ENCODE measurements around the gene PRR11.

Gene PRR11

GRCh38 chr17:59155439-59156177, at the start of gene PRR11:
Gene PRR11 (plus strand): TSS chr17:59155746. CDS start chr17:59169753, 14,007 bp downstream.
- Histone ChIP-seq H3K9me3 (ENCODE audit: insufficient read depth, low read depth, low read length) (no peaks in the 10 kb centered on the region), H3K9ac (ENCODE audit: low read depth, low read length) (peak within 1 kb of the TSS; percentile 99), H3K4me1 (ENCODE audit: insufficient read depth, low read length) (peaks cover 29% of the 10 kb centered on the region), H3K4me3 (ENCODE audit: low read length) (peak within 1 kb of the TSS; percentile 95), H3K27ac (ENCODE audit: low read length) (peak within 1 kb of the TSS; percentile 85), H3K36me3 (ENCODE audit: insufficient read depth, low read depth, low read length) (peaks cover 5% of the 10 kb centered on the region; the same call in 1 of the 2 replicates), H3K27me3 (ENCODE audit: insufficient read depth, low read length) (no peaks in the 10 kb centered on the region)

- Histone ChIP-seq H3K4me1 (ENCODE audit: insufficient read depth, low read length) (no peaks in the 10 kb centered on the region), H3K27ac (ENCODE audit: low read length) (no peak overlapping the region), H3K4me3 (ENCODE audit: low read length) (peak overlapping the region; percentile 98), H3K36me3 (ENCODE audit: insufficient read depth, low read depth, low read length) (peaks cover 32% of the 10 kb centered on the region), H3K9ac (ENCODE audit: low read depth, low read length) (peak overlapping the region; percentile 90), H3K9me3 (ENCODE audit: insufficient read depth, low read depth, low read length) (no peaks in the 10 kb centered on the region), H3K27me3 (ENCODE audit: insufficient read depth, low read length) (no peaks in the 10 kb centered on the region)
These were observed 49.6 kb upstream of the PRR11 start for GRCh38 chr17:59105852-59106462.

GRCh38 chr17:59106463-59107305, 48.9 kb upstream of the PRR11 start, which contains the start of gene TRIM37:
Gene TRIM37 (minus strand): TSS chr17:59106880. CDS start chr17:59106461, 419 bp downstream.
- H3K4me1 ChIP-seq (ENCODE audit: insufficient read depth, low read length) = no peaks in the 10 kb centered on the region
- peak within 1 kb of the TSS; percentile 98 for H3K4me3 ChIP-seq (ENCODE audit: low read length)
- no peaks in the 10 kb centered on the region for H3K9me3 ChIP-seq (ENCODE audit: insufficient read depth, low read depth, low read length)
- peaks cover 36% of the 10 kb centered on the region for H3K36me3 ChIP-seq (ENCODE audit: insufficient read depth, low read depth, low read length)
- peak within 1 kb of the TSS; percentile 6 for H3K27ac ChIP-seq (ENCODE audit: low read length)
- H3K27me3 ChIP-seq (ENCODE audit: insufficient read depth, low read length) = no peaks in the 10 kb centered on the region
- peak within 1 kb of the TSS; percentile 90 for H3K9ac ChIP-seq (ENCODE audit: low read depth, low read length)

- peak overlapping the region; percentile 89 for H3K9ac ChIP-seq (ENCODE audit: low read depth, low read length)
- no peaks in the 10 kb centered on the region for H3K4me1 ChIP-seq (ENCODE audit: insufficient read depth, low read length)
- H3K4me3 ChIP-seq (ENCODE audit: low read length) = peak overlapping the region; percentile 98
- H3K27ac ChIP-seq (ENCODE audit: low read length) = peak overlapping the region; percentile 6
- H3K9me3 ChIP-seq (ENCODE audit: insufficient read depth, low read depth, low read length) = no peaks in the 10 kb centered on the region
- no peaks in the 10 kb centered on the region for H3K27me3 ChIP-seq (ENCODE audit: insufficient read depth, low read length)
- H3K36me3 ChIP-seq (ENCODE audit: insufficient read depth, low read depth, low read length) = peaks cover 37% of the 10 kb centered on the region
These were observed 48.3 kb upstream of the PRR11 start for GRCh38 chr17:59107306-59107670.

- H3K27me3 ChIP-seq (ENCODE audit: insufficient read depth, low read length) = no peaks in the 10 kb centered on the region
These were observed 47.0 kb upstream of the PRR11 start for GRCh38 chr17:59108400-59109102.

GRCh38 chr17:59110973-59111372, 44.6 kb upstream of the PRR11 start:
- no peaks in the 10 kb centered on the region for H3K27me3 ChIP-seq (ENCODE audit: insufficient read depth, low read length)
- H3K4me3 ChIP-seq (ENCODE audit: low read length) = no peak overlapping the region
- no peaks in the 10 kb centered on the region for H3K9me3 ChIP-seq (ENCODE audit: insufficient read depth, low read depth, low read length)
- H3K9ac ChIP-seq (ENCODE audit: low read depth, low read length) = no peak overlapping the region
- no peak overlapping the region for H3K27ac ChIP-seq (ENCODE audit: low read length)
- H3K36me3 ChIP-seq (ENCODE audit: insufficient read depth, low read depth, low read length) = peaks cover 42% of the 10 kb centered on the region
- no peaks in the 10 kb centered on the region for H3K4me1 ChIP-seq (ENCODE audit: insufficient read depth, low read length)

More at GRCh38 chr17:59108400-59109102, 47.0 kb upstream of the PRR11 start:
- H3K9me3 ChIP-seq (ENCODE audit: insufficient read depth, low read depth, low read length) = no peaks in the 10 kb centered on the region
- no peak overlapping the region for H3K27ac ChIP-seq (ENCODE audit: low read length)
- no peaks in the 10 kb centered on the region for H3K4me1 ChIP-seq (ENCODE audit: insufficient read depth, low read length)
- H3K4me3 ChIP-seq (ENCODE audit: low read length) = peak overlapping the region; percentile 27; the same call in 1 of the 2 replicates
- no peak overlapping the region for H3K9ac ChIP-seq (ENCODE audit: low read depth, low read length)
- H3K36me3 ChIP-seq (ENCODE audit: insufficient read depth, low read depth, low read length) = peaks cover 33% of the 10 kb centered on the region

GRCh38 chr17:59111539-59111938, 44.0 kb upstream of the PRR11 start:
- H3K4me3 ChIP-seq (ENCODE audit: low read length) = no peak overlapping the region
- peaks cover 42% of the 10 kb centered on the region for H3K36me3 ChIP-seq (ENCODE audit: insufficient read depth, low read depth, low read length)
- H3K27me3 ChIP-seq (ENCODE audit: insufficient read depth, low read length) = no peaks in the 10 kb centered on the region
- no peaks in the 10 kb centered on the region for H3K4me1 ChIP-seq (ENCODE audit: insufficient read depth, low read length)
- no peak overlapping the region for H3K27ac ChIP-seq (ENCODE audit: low read length)
- H3K9me3 ChIP-seq (ENCODE audit: insufficient read depth, low read depth, low read length) = no peaks in the 10 kb centered on the region
- H3K9ac ChIP-seq (ENCODE audit: low read depth, low read length) = no peak overlapping the region

GRCh38 chr17:59115474-59115873, 40.1 kb upstream of the PRR11 start:
- Histone ChIP-seq H3K9me3 (ENCODE audit: insufficient read depth, low read depth, low read length) (no peaks in the 10 kb centered on the region), H3K4me1 (ENCODE audit: insufficient read depth, low read length) (no peaks in the 10 kb centered on the region), H3K4me3 (ENCODE audit: low read length) (no peak overlapping the region), H3K27ac (ENCODE audit: low read length) (no peak overlapping the region), H3K9ac (ENCODE audit: low read depth, low read length) (no peak overlapping the region), H3K27me3 (ENCODE audit: insufficient read depth, low read length) (no peaks in the 10 kb centered on the region), H3K36me3 (ENCODE audit: insufficient read depth, low read depth, low read length) (peaks cover 60% of the 10 kb centered on the region)

GRCh38 chr17:59121901-59122480, 33.6 kb upstream of the PRR11 start:
- Histone ChIP-seq H3K27me3 (ENCODE audit: insufficient read depth, low read length) (no peaks in the 10 kb centered on the region), H3K4me3 (ENCODE audit: low read length) (no peak overlapping the region), H3K9ac (ENCODE audit: low read depth, low read length) (no peak overlapping the region), H3K9me3 (ENCODE audit: insufficient read depth, low read depth, low read length) (no peaks in the 10 kb centered on the region), H3K27ac (ENCODE audit: low read length) (no peak overlapping the region), H3K36me3 (ENCODE audit: insufficient read depth, low read depth, low read length) (peaks cover 54% of the 10 kb centered on the region), H3K4me1 (ENCODE audit: insufficient read depth, low read length) (no peaks in the 10 kb centered on the region)

GRCh38 chr17:59124665-59125064, 30.9 kb upstream of the PRR11 start:
- Histone ChIP-seq H3K27me3 (ENCODE audit: insufficient read depth, low read length) (no peaks in the 10 kb centered on the region), H3K4me3 (ENCODE audit: low read length) (no peak overlapping the region), H3K36me3 (ENCODE audit: insufficient read depth, low read depth, low read length) (peaks cover 54% of the 10 kb centered on the region), H3K4me1 (ENCODE audit: insufficient read depth, low read length) (no peaks in the 10 kb centered on the region), H3K27ac (ENCODE audit: low read length) (no peak overlapping the region), H3K9ac (ENCODE audit: low read depth, low read length) (no peak overlapping the region), H3K9me3 (ENCODE audit: insufficient read depth, low read depth, low read length) (no peaks in the 10 kb centered on the region)

Data from iPS-20b (cell line).